Measurements from ENCODE around the gene ZNF43.
A peak's percentile ranks its signal among the peaks of the same experiment; 100 is the strongest.
"Not testable (repeated sequence)": the region's sequence is repeated elsewhere in the genome, so short reads cannot be mapped to it uniquely, and the experiment has no call there.

Gene ZNF43

DNA sequence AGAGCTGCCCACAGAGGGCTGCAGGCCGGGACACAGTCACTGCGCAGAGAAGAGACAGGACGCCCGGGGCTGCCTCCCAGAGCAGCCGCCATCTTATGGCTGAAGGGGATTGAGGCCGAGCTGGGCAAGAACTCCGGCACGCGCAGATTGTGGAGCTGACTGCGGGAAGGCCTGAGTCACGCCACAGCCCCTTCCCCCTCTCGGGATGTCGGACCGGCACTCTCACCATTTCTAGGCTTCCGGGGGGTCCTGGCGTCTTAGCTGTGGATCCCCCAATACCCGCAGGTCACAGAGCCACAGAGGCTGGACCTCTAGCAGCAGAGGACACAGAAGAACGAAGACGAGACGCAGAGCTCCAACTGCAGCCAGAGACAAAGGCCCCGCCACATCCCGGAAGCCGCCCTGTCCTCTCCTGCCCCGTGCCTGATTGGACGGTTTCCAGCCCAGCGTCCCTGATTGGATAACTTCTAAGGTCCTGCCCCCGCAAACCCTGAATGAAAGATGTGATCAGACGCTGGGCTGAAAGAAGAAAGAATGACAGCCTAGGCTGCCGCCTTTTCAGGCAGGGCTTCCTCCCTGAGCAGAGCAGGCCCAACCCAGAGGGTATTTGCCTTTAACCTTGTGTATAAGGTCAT, at the start of gene ZNF43:
TSS of gene ZNF43 (minus strand) at position 373 of the 635 bp plus-strand sequence. CDS start at position 229, 144 bp downstream.
- no peak for FAIRE-seq
- no peak for DNase-seq (ENCODE audit: low spot score)

DNA sequence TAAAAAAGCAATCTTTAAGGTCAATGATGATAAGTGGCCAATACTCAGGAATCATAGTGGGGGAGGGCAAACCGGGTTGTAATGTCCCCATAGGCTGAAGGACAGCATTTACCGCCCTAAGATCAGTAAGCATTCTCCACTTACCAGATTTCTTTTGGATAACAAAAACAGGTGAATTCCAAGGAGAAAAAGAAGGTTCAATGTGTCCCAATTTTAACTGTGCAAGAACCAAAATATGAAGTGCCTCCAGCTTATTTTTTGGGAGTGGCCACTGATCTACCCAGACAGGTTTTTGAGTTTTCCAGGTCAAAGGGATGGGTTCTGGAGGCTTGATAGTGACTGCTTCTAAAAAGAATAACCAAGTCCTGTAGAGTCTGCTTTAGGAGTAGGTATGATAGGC, 49.5 kb upstream of the ZNF43 start:
- not testable (repeated sequence) for FAIRE-seq

GRCh38 chr19:21884786-21885185, 48.8 kb upstream of the ZNF43 start:
- DNase-seq (ENCODE audit: low spot score); FAIRE-seq: not testable (repeated sequence)

More for the DNA sequence above, 49.5 kb upstream of the ZNF43 start:
- not testable (repeated sequence) for DNase-seq (ENCODE audit: low spot score)

DNA sequence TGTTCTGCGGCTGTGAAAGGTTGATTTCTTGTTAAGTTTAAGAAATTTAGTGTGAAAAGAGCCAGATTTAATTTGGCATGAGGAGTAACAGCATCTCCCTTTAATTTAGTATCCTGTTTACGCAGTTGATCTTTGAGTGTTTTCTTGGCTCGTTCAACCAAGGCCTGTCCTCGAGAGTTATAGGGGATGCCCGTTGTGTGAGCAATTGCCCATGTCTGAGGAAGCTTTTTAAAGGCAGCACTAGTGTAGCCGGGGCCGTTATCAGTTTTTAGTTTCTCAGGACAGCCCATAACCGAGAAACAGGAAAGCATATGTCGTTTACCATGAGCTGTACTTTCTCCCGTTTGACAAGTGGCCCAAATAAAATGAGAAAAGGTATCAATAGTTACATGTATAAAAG, 47.5 kb upstream of the ZNF43 start:
- DNase-seq (ENCODE audit: low spot score) (no peak), FAIRE-seq (no peak)

GRCh38 chr19:21880761-21881160, 44.8 kb upstream of the ZNF43 start:
- not testable (repeated sequence) for DNase-seq (ENCODE audit: low spot score)

GRCh38 chr19:21878646-21879045, 42.7 kb upstream of the ZNF43 start:
- no peak for FAIRE-seq

More at GRCh38 chr19:21880761-21881160, 44.8 kb upstream of the ZNF43 start:
- not testable (repeated sequence) for FAIRE-seq

GRCh38 chr19:21877976-21878375, 42.0 kb upstream of the ZNF43 start:
- DNase-seq (ENCODE audit: low spot score) (no peak), FAIRE-seq (no peak)

More at GRCh38 chr19:21878646-21879045, 42.7 kb upstream of the ZNF43 start:
- no peak for DNase-seq (ENCODE audit: low spot score)

DNA sequence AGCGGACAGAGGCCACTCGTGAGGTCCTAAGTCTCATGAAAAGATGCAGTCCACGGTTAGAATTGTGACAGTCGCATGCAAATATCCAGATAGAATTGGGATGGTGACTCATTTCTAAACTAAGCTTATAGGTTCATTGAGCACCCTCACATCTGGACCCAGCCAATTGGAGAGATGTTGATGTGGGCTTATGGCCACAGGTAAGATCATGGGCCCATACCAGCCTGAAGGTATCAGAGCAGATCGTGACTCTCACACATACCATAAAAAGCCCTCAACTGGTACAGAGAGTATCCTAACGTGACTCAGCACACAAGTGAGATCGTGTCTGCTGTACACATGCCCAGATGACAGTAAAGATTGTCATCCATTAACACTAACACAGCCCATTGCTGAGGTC, 40.6 kb upstream of the ZNF43 start:
- not testable (repeated sequence) for DNase-seq (ENCODE audit: low spot score); FAIRE-seq

DNA sequence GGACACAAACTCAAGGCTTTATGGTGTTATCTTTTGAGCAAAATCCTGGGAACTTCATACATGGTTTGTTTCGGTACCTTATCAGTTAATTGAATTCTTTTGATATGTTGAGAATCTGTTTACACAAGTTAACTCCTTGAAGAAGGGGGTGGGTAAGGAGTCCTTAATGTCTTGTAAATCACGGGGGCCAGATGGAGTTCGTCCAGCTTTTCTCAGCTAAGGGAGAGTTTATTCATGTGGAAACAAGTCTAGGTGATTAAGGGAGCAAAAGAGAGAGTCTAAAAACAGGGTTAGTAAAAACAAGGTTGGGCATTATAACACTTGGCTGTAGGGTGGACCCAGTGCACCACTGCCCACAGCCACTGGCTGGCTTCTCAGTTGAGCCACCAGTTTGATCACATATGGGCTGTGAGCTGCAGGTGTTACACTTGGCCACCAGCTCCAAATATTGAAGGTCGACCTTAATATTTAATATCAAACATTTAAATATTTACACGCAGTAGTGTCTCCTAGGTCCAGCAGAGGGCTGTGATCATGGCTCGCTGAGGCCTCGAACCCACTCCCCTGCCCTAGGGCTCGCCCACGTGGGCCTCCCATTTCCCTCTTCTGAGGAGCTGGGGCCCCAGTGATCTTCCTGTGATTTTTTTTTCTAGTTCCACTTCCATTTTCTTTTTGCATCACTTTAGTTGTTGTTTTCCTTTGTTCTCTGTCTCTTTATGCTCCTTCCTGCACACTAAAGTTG, 21.0 kb upstream of the ZNF43 start:
- DNase-seq (ENCODE audit: low spot score) (no peak), FAIRE-seq (no peak)

- FAIRE-seq (no peak), DNase-seq (ENCODE audit: low spot score) (no peak)
Measured at GRCh38 chr19:21851596-21852345, 15.8 kb upstream of the ZNF43 start.

DNA sequence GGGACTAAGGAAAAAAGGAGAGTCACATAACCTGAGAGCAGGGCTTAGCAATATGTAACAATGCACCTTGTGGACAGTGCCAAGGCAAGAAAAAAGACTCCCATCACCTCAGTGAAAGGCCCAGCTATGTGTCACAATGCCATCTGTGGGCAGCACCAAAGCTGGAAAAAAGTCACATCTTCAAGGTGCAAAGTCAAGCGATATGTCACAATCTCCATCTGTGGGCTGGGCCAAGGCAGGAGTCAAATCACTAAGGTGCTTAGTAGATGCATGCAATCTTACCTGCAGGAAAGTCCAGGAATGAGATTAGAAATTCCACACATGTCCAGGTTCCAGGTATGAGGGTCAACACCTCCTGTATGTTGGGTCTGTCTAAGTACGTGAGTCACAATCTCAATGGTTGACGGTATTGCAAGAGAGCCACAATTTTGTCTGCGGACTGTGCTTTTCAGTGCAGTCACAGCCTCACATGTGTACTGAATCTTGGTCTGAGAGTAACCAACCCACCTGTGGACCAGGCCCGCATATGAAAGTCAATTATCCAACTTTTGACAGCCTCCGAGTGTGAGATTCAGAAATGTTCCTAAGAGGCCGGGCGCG, 14.8 kb upstream of the ZNF43 start:
- DNase-seq (ENCODE audit: low spot score), result no peak
- FAIRE-seq, result no peak

DNA sequence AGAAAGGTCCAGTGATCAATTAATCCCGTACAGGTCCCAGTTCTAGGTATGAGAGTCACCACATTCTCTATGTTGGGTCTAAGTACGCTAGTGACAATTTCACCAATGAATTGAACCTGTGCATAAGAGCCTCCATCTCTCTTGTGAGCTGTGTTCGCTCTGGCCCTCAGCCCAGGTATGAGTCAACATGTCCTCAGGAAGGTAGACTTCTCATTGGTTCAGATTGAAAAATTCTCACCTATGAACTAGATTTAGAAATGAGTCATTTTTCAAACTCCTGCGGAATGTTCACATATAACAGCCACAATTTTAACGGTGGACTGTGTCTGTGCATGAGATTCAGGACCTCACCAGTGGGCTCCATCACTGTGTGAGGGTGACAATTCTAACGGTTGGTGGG, 12.7 kb upstream of the ZNF43 start:
- DNase-seq (ENCODE audit: low spot score) (peak; percentile 8), FAIRE-seq (no peak)

DNA sequence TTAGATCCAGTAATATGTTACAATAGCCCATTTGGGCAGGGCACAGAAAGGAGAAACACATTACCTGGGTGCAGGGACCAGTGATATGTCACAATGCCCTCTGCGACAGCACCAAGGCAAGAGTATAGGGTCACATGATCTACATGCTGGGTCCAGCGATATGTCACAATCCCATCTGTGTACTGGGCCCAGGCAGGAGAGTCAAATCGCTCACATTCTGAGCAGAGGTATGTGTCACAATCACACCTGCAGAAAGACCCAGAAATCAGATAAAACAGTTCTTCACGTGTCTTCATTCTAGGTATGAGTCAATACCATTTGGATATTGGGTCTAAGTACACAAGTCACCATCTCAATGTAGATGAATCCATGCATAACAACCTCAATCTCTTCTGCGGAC, 7.1 kb upstream of the ZNF43 start:
- FAIRE-seq, result no peak
- DNase-seq (ENCODE audit: low spot score), result no peak

DNA sequence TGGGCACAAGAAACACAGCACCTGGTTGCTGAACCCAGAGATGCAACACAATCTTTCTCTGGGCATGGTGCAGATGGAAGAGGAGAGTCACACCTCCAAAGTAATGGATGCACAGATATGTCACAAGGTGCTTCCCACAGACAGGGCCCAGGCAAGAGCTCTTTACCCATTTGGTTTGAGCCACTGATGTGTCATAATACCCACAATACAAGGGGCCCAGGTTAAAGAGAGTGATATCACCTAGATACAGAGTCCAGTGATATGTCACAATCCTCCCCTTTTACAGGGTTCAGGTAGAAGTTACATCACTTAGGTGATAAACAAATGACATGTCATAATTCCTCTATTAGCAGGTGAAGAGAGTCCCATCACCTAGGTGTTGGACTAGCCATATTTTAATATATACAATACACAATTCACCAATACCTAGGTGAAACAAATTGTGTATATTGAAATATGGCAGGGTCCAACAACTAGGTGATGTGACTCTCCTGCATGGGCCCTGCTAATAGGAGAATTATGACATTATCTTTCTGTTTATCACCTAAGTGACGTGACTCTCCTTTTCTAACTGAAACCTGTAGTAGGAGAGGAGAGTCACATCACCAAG, 5.6 kb upstream of the ZNF43 start:
- DNase-seq (ENCODE audit: low spot score) (no peak), FAIRE-seq (no peak)

GRCh38 chr19:21841081-21841480, 5.1 kb upstream of the ZNF43 start:
- DNase-seq (ENCODE audit: low spot score) (no peak), FAIRE-seq (no peak)

GRCh38 chr19:21839976-21840375, 4.0 kb upstream of the ZNF43 start:
- no peak for FAIRE-seq
- no peak for DNase-seq (ENCODE audit: low spot score)

- no peak for FAIRE-seq
Measured at GRCh38 chr19:21838646-21839045, 2.7 kb upstream of the ZNF43 start.

DNA sequence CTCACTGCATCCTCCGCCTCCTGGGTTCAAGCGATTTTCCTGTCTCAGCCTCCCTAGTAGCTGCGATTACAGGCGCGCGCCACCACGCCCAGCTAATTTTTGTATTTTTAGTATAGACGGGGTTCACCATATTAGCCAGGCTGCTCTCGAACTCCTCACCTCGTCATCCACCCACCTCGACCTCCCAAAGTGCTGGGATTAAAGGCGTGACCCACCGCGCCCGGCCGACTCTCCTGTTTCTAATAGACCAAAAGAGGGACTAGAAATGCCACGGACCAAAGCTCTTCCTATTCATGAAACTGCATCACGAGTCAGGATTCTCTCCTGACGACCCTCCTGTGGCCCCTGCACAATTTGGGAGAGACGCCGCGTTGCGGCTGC, 563 bp downstream of the ZNF43 start:
- FAIRE-seq, result no peak
- DNase-seq (ENCODE audit: low spot score), result no peak

More at GRCh38 chr19:21838646-21839045, 2.7 kb upstream of the ZNF43 start:
- no peak for DNase-seq (ENCODE audit: low spot score)

DNA sequence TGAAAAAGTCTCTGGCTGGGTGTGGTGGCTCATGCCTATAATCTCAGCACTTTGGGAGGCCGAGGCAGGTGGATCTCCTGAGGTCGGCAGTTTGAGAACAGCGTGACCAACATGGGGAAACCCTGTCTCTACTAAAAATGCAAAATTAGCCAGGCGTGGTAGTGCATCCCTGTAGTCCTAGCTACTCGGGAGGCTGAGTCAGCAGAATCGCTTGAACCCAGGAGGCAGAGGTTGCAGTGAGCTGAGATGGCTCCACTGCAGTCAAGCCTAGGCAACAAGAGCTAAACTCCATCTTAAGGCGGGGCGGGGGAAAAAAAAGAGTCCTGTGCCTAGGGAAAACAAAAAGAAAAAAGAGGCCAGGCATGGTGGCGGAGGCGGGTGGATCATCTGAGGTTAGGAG, 2.2 kb downstream of the ZNF43 start:
- DNase-seq (ENCODE audit: low spot score), result no peak
- FAIRE-seq, result no peak

- no peak for FAIRE-seq
- no peak for DNase-seq (ENCODE audit: low spot score)
Measured at GRCh38 chr19:21824679-21825078, 11.3 kb downstream of the ZNF43 start.

DNA sequence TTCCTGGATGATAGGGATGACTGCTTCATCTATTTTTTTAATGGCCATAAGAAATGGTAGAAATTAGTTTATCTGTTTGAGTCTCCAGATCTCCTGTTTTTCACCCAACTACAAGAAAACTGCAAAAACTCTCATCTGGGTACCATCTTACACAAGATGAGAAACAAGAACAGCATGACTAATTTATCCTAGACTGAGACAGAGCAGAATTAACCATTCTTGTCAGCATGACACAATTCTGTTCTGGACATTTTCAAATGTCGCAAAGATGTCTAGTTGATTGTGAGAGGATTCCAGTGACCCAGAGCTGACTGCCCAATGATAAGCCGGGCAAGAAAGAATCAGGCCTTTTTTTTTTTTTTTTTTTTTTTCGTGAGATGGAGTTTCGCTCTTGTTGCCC, 12.8 kb downstream of the ZNF43 start:
- DNase-seq (ENCODE audit: low spot score), result no peak
- no peak for FAIRE-seq

All from urothelium cell line (cell line).